NCI-H2196 (cell line): ENCODE results near the gene UBXN10.

Experiments
- DNase-seq: peaks from one replicate; lab custom pipeline; 2025; ENCODE audit not compliant: unreplicated experiment; lab: John Stamatoyannopoulos, UW

Gene UBXN10

GRCh38 chr1:20151906-20152598 is 33.8 kb upstream of the UBXN10 start:
- peak; percentile 89 for DNase-seq

DNA sequence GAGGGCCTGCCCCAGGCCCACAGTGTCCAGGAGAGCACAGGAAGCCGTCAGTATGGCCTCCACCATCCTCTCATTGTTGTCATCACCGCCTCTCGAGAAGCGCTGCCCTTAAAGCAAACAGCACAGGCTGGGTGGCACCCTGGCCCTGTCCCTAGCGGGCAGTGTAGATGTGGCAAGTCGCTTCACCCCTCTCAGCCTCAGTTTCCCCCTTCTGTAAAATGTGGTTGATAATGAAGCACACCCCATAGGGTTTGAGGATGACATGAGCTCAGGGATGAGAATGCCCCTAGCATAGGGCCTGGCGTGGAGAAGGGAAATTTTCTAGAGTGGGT is 33.3 kb upstream of the UBXN10 start:
- DNase-seq = no peak

DNA sequence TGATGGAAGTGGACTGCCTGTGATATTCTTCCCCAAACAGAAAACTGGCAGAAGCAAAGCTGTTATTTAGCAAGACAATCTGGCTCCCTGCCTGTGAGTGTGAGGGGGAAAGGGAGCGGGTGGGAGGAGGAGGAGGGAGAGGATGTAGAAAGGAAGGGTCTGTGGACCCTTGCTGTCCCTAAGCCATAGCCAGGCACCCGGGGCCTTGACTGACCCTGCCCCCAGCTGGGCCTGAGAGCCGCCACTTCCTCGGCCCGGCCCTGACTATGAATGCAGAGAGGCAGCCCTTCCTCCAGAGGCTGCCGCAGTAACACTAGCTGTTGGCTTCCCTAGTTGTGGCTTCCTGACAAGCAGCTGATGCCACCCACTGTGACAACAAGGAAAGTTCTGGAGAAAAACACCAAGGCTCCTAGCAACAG is 32.9 kb upstream of the UBXN10 start:
- peak; percentile 60 for DNase-seq

GRCh38 chr1:20154301-20154831 is 31.5 kb upstream of the UBXN10 start:
- DNase-seq = no peak

DNA sequence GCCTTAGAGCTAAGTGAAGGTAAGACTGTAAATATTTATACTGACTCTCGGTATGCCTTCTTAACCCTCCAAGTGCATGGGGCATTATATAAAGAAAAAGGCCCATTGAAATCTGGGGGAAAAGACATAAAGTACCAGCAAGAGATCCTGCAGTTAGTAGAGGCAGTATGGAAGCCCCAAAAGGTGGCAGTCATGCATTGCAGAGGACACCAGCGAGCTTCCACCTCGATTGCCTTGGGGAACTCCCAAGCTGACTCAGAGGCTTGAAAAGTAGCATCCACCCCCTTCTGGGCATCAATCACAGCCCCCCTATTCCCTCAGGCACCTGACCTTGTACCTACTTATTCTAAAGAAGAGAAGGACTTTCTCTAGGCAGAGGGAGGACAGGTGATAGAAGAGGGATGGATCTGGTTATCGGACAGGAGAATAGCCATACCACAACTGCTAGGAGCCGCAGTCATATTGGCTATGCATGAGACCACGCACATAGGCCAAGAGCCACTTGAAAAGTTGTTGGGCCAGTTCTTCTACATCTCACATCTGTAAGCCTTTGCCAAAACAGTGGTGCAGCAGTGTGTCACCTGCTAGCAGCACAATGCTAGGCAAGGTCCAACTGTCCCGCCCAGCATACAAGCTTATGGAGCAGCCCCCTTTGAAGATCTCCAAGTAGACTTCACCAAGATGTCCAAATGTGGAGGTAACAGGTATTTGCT is 27.4 kb upstream of the UBXN10 start:
- peak; percentile 48 for DNase-seq

DNA sequence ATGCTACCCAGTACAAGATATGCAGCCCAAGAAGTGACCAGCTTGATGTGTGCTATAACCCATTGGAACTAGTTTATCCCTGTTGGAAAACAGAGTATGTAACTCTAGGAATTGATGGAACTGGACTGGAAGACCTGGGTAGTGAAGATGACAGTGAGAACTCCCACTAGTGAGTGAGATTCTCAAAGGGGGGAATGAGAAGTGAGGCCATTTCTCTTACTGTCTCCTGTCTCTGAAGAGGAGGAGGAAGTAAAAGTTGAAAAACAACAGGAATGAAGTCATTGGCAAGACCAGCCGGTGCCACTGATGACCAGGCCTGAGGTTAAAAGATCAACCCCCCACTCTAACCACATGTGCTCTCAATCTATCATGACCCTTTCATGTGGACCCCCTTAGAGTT is 25.9 kb upstream of the UBXN10 start:
- DNase-seq = no peak

DNA sequence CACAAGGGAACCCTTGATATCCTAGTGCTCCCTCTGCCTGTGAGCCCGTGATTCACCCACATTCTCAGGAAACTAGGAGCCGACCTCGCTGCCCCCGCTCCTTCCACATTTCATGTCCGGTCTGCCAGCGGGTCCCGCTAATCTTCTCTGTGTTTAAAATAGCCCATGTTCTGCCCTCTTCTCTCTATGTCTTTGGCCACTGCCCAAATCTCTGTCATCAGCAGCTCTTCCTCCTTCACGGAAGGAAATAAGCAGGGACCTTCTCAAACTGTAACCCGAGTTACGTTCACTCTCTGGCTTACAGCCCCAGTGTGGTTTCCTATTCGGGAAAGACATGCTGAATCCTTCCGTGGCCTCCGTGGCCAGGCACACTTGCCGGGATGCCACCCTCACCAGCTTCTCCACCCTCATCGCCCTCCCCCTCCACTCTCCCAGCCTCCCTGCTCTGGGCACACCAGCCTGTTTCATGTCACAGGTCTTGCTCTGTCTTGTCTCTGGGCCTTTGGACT is 21.1 kb upstream of the UBXN10 start:
- no peak for DNase-seq

GRCh38 chr1:20165522-20165951 is 20.4 kb upstream of the UBXN10 start:
- no peak for DNase-seq

DNA sequence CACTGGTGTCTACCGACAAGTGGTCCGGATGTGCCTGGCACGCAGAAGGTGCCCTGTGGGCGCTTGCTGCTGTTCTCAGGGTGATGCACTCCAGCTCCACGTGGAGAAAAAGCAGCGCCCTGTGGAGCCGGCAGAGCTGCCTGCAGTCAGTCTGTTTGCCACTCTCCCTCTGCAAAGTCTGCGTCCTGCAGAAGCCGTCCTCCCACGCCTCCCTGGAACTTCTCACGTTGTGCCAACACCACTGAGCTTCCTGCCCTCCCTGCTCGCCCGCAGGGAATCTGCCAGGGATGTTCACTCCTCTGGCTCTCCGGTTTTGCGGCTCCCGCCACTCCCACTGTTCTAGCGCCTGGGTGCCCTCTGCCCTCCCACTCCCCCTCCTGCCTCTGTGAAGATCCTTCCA is 19.8 kb upstream of the UBXN10 start:
- DNase-seq = no peak

DNA sequence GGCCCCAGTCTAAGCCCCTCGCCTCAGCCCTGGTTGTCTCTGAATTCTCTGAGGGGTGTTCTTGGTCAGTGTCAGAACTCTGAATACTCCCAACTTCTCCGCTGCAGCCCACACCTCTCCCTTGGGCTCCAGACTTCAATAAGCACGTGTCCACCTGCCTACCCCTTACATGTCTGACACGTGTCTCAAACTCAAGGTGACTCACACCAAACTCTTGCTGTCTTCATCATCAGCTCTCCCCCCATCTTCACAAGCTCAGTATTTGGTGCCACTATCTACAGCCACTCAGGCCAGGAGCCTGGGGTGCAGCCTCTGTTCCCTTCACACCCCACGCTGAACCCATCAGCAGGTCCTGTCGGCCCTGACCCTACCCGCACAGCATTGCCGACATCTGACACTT is 18.8 kb upstream of the UBXN10 start:
- no peak for DNase-seq

- DNase-seq = peak; percentile 43
These were observed 17.1 kb upstream of the UBXN10 start for GRCh38 chr1:20168564-20169491.

GRCh38 chr1:20169932-20170331 is 16.0 kb upstream of the UBXN10 start:
- no peak for DNase-seq

DNA sequence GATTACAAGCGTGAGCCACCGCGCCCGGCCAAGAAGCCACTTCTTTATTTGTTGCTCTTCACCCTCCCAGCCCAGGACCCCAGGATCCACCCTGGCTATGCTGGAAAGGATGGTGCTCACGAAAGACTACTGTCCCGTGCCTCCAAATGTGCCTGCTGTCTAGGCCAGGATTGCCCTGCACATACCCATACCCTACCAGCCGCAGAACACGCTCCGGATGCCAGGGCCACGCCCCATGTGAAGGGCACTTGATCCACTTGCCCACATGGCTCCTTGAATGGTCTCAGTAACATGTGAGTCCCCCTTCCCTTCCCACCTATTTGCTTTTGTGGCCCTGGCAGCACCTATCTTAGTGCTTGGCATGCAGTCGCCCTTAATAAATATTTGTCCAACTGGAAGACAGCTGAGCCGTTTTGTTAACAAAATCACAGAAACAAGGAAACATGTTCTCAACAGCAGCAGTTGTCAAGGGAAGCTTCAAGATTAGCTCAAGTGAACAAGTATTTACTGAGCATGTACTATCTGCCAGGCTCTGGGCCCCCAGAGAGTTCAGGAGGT is 13.8 kb upstream of the UBXN10 start:
- no peak for DNase-seq

DNA sequence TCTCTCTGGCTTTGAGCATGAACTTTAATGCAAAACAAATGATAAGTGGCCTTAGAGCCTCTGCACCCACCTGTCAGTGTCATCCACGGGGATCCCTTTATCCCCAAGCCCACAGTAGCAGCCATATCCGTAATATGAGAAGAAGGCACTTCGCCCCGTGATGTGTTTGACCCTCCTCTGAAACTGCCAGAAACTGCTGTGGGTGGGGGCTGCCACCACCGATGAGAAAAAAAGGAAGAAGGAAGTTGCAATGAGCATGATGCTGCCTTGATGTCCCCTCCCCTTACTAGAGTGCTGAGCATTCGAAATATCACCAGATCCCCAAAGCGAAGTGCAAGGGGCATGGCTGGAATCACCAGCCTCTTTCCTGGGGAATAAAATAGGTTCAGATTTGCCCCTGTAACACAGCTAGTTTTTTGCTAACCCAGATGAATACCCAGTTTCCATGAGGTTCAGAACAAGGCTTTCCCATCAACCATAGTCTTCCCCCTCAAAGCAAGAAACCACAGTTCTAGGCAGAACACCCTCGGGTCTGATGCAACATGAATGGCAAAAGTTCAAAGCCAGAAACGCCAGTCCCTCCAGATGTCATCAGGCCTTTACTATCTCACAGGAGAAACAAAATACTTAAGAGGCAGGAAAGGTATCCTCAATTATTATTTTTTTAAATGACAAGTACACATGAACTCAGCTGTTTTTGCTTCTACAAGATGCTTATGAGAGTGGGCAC is 10.8 kb upstream of the UBXN10 start:
- DNase-seq = no peak

DNA sequence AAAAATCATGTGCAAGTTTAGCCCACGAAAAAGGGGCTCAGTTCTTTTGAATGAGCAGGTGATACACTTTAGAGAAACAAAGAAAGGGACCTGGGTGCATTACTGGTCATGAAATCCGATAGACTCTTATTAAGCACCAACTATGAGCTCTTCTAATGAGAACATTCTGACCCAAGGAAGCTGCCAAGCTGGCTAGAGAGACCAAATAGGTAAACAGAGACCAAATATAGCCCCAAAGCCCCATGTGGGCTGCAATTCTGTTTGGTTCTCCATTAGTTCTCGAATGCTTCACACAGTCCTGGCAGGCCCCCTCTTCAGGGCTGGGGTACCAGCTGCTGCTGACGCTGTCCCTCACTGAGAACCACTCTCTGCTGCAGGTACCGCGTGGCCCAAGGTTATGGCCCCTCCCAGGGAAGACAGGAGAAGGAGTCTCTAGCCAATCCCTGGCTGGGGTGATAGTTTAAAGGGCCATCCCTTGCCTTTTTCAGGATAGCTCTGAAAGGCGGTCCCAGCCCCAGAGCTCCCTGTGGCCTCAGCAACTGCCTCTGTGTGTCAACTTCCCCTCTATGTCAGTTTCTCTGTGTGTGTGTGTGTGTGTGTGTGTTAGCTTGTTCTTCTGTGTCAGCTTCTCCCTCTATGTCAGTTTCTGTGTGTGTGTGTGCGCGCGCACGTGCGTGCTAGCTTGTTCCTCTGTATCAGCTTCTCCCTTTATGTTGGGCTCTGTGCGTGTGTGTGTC is 7.1 kb upstream of the UBXN10 start:
- DNase-seq = peak; percentile 70

GRCh38 chr1:20179371-20180128 is 6.3 kb upstream of the UBXN10 start:
- DNase-seq = no peak

DNA sequence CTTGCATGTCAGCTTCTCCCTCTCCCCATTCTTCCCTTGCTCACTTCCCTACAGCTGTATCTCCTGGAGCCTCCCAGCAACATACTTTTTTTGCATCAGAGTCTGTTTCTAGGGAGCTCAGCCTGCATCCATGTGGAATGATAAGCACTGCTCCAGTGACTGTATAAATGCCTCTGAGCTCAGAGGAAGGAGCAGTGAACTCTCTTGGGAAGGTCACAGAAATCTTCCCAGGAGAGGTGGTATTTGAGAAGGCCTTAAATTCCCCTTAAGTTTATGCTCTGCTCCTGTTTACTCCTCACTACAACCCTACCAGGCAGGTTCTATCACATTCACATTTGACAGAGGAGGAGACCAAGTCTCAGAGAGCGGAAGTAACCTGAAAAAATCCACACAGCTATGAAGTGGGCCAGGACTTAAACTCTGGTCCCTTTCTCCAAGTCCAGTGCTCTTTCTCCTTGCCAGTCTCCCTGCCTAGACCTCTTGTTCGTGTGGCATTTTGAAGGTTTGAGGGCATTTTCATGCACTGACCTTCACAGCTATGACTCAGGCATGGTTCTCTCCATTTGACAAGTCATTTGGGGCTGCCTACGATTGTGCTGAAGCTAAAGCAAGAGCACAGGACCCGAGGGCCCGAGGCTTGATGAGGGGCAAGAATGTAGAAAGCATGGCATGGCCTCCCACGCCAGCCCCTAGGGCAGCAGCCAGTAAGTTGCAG is 5.6 kb upstream of the UBXN10 start:
- no peak for DNase-seq

GRCh38 chr1:20180844-20181207 is 5.1 kb upstream of the UBXN10 start:
- DNase-seq = no peak
